Putamen (tissue), 1 donor: Measurements from ENCODE around the gene MYOZ3.

ENCODE experiments used
- DNase-seq: peaks from one replicate; pipeline ENCODE4 v3.0.0-alpha.2; 2016; ENCODE audit warnings: low spot score

Gene MYOZ3

DNA sequence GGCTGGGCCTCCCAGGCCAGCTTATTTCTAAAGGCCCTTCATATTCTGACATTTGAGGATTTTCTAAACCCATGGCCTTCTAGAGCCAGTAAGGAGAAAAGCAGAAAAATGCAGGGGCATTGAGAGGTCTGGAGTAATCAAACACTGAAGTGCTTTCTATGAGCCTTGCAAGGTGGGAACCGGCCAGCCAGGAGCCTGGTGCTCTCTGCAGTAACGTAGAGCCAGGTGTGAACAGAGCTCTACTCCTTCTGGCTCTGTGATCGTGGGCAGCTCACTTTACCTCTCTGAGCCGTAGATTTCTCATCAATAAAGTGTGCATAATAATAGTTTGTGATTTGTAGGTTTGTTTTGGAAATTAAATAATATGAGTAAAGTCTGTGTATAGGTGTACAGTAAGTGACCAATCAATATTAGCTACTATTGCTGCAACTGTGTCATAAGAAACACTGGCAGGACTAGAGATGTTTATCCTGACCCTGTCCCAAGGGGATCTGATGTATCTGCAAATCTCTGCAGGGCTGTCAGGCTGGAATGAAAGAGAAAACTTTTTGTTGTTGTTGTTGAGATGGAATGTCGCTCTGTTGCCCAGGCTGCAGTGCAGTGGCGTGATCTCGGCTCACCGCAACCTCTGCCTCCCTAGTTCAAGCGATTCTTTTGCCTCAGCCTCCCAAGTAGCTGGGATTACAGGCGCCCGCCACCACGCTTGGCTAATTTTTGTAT, 17.9 kb upstream of the MYOZ3 start:
- no peak for DNase-seq

DNA sequence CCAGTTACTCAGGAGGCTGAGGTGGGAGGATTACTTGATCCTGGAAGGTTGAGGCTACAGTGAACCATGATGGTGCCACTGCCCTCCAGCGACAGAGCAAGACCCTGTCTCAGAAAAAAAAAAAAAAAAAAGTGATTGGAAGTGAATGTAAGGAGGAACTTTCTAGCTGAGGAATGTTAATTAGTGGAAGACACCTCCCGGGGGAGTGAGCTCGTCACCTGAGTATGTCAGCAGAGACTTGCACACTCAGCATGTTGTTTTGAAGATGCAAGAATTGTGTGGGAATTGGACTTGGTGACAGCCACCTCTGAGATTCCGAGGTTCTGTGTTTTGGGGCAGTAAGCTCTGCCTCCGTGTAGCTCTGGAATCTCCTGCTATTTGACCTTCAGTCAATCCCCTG, 17.0 kb upstream of the MYOZ3 start:
- DNase-seq, result no peak

DNA sequence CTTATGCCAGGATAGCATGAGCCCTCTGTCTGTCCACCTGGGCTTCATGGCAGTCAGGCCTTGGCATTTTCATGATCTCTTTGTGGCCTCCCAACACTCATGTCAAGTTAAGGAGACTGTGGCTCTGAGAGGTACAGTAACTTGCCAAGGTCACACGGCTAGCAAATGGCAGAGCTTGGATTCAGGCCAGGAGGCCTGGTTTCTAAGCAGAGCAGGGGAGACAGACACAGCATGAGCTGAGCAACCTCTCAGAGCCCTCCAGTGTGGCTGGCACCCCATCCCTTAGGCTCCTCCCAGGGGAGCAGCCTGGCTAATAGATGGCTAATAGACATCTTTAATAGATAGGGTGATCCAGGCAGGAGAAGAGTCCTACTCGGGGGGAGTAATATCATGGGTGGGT, 16.5 kb upstream of the MYOZ3 start:
- no peak for DNase-seq

DNA sequence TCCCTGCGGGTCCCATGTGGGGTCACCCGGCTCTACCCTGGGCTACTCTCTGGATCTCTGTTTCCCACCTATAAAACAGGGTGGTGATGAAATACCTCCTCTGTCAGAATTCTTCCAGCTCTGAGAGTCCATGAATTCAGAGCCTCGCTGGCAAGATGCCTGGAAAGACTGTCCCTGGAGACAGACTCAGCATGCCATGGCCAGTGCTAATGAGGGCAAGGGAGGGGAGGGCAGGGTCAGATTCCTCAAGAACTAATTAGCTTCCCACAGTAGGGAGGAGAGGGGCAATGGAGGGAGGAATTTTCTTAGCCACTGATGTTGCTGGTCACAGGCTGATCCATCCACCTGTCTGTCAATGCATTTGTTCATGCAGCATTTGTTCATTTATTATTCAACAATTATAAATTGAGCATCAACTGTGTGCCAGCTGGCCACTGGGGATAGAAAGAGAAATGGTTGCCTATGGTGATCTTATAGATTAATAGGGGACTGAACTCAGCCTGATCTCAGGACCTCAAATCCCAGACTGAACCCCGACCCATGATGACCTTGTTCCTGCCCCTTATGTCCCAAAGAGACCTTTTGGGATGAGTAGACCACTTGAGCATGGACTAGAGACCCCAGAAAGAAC, 15.9 kb upstream of the MYOZ3 start:
- DNase-seq, result no peak

DNA sequence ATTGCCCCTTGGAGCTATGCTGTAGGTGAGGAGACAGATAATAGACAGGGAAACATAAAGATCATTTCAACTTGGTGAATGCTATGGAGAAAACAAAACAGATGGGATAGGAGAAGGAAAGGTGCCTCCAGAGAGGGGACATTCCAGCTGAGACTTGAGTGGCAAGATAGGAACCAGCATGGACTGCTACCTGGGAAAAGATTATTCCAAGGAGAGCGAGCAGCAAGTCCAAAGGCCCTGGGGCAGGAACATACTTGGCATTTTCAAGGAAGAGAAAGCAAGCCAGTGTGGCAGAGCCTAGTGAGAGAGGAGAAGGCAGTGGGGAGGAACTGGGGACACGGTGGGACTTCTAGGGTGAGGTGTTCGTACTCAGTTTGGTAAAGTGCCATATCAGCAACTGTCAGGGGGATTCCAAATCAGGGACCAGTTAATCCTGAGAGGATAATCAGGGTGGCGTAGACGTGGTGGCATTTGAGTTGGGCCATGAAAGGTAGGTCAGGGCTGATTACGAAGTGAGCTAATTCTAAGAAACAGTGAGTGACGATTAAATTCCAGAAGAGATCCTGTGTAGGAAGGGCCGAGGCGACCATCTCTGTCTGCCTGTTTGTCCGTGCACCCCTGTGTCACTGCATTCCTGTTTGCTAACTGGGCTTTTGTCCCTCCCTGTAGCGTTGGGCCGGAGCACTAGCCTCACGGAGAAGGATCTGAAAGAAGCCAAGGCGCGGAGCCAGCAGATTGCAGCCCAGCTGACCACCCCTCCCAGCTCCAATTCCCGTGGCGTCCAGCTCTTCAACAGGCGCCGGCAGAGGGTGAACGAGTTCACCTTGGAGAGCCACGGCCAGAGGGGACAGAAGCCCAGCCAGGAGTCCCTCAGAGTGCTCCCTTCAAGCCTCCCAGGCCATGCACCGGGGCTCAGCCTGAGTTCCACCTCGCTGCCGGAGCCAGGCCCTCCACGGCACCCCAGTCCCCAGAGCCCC, 13.5 kb upstream of the MYOZ3 start:
- no peak for DNase-seq

DNA sequence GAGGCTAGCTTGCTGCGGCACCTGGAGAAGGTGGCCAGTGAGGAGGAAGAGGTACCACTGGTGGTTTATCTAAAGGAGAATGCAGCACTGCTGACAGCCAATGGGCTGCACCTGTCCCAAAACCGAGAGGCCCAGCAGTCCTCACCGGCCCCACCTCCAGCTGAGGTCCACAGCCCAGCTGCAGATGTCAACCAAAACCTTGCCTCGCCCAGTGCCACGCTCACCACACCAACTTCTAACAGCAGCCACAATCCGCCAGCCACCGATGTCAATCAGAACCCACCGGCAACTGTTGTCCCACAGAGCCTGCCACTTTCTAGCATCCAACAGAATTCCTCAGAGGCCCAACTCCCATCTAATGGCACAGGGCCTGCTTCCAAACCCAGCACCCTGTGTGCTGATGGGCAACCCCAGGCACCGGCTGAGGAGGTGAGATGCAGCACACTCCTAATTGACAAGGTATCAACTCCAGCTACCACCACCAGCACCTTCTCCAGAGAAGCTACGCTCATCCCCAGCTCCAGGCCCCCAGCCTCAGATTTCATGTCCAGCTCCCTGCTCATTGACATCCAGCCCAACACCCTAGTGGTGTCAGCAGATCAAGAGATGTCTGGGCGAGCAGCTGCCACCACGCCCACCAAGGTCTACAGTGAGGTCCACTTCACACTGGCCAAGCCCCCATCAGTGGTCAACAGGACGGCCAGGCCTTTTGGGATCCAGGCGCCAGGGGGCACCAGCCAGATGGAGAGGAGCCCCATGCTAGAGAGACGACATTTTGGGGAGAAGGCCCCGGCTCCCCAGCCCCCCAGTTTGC, 12.6 kb upstream of the MYOZ3 start:
- no peak for DNase-seq

DNA sequence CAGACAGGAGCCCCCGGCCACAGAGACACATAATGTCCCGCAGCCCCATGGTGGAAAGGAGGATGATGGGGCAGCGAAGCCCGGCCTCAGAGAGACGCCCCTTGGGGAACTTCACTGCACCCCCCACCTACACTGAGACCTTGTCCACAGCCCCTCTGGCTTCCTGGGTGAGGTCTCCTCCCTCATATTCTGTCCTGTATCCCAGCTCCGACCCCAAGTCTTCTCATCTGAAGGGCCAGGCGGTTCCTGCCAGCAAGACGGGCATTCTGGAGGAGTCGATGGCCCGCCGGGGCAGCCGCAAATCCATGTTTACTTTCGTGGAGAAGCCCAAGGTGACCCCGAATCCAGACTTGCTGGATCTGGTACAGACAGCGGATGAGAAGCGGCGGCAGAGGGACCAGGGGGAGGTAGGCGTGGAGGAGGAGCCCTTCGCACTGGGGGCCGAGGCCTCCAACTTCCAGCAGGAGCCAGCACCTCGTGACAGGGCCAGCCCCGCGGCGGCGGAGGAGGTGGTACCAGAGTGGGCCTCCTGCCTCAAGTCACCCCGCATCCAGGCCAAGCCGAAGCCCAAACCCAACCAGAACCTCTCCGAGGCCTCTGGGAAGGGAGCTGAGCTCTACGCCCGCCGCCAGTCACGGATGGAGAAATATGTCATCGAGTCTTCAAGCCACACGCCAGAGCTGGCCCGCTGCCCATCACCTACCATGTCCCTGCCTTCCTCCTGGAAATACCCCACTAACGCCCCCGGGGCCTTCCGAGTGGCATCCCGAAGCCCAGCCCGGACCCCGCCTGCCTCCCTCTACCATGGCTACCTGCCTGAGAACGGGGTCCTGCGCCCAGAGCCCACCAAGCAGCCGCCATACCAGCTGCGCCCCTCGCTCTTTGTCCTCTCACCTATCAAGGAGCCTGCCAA, 11.7 kb upstream of the MYOZ3 start:
- DNase-seq, result no peak

DNA sequence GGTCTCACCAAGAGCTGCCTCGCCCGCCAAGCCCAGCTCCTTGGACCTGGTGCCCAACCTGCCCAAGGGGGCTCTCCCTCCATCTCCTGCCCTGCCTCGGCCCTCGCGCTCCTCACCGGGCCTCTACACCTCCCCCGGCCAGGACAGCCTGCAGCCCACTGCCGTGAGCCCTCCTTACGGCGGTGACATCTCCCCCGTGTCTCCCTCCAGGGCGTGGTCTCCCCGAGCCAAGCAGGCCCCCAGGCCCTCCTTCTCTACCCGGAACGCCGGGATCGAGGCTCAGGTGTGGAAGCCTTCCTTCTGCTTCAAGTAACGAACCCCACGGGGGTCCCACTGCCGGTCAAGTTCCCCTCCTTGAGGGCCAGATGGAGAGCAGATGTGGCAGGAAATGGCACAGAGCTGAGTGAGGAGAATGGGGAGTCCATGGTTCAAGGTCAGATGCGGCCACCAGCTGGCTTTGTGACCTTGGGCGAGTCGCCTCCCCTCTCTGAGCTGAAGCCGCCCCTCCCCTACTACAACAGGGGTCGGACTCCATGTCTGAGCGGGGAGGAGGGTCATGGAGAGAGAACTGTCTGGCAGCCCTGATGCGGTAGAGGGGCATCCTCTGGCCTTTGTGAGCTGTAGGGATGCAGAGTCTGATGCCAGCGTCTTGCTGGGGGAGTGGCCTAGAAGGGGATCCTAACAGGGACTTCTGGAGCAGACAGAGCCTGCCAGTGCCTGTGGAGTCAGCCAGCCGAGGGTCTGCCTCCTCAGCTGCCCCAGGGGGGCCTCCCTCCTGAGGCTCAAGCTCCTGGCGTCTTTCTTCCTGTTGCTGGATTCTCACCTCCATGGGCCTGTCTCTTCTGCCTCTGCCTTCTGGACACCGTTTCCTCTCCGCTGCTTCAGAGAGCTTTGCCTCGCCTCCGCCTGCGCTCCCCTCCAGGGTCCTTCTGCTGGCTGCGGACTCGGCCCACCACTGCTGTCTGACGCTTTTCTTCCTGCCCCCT, 10.7 kb upstream of the MYOZ3 start:
- DNase-seq, result no peak

DNA sequence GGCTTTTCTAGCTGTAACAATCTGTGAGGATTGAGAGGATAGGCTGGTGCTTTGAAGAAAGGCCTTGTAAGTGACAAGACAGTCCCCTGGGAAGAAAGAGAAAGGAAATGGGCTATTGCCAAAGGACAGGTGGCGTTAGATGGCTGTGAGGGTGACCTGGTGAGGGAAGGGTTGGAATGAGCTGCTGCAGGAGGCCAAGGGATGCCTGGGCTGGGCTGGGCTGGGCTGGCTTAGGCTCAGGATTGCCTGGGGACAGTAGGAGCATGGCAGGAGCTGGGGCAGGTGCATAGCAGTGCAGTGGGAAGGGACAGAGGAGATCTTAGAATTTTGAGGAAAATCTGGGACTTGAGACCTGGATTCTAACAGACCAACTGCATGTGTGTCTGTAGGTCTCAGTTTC, 9.7 kb upstream of the MYOZ3 start:
- no peak for DNase-seq

DNA sequence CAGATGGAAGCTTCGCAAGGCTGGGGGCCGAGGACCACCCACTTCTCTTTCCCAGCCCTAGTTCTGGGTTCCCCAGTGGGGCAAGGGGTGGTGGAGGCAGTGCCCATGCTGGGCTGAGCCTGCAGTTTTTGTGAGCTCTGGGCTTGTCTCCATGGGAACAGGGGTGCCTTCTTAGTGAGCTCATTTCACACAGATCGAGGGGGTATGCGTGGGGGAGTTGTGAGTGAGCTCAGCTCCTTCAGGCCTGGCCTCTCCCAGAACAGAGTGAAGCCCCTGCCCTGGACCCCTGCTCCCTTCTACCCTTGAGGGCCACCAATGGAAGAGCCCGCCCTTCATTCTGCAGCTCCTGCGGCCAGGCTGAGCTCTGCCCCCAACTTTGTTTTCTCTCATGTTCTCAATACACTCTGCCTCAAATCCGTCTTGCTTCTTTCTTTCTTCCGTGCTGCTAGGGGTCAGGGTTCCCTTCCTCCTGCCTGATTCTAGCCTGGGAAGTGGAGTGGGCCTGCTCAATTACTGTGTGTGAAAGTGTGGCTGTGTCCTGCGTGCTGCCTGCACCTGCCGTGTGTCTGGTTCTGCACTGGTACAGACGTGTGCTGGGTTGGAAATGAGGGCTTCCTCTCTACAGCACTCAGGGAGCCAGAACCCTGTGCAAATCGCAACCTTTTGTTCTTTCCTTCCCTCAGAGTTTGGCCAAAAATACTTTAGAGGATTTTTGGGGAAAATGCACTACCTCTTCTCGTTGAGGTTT, 9.0 kb upstream of the MYOZ3 start:
- no peak for DNase-seq

DNA sequence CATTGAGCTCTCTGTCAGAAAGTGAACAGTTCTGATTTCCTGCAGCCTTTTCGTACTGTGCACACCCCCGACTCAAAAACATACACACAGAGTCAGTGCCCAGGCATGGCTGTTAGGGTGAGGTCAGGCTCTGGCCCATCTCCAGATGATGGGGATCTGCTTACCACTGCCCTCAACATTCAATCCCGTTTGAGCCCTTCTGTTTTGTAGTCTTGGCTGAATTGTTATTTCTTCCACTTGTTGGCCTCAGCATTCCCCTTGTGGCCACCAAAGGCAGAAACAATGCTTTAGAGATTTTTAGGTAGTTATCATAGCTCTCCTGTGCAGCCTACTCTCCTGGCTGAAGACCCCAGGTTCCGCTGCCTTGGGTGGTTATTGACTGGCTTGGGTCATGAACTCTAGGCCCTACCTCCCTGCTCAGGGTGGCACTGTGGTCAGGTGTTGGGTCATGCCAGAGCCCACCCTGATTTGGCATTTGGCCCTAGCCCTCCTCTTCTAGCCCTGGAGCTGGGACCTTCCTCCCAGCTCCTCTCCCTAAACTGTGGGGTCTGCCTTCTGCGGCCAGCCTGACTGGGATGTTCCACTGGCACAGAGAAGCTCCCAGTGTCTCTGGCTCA, 7.8 kb upstream of the MYOZ3 start:
- no peak for DNase-seq

DNA sequence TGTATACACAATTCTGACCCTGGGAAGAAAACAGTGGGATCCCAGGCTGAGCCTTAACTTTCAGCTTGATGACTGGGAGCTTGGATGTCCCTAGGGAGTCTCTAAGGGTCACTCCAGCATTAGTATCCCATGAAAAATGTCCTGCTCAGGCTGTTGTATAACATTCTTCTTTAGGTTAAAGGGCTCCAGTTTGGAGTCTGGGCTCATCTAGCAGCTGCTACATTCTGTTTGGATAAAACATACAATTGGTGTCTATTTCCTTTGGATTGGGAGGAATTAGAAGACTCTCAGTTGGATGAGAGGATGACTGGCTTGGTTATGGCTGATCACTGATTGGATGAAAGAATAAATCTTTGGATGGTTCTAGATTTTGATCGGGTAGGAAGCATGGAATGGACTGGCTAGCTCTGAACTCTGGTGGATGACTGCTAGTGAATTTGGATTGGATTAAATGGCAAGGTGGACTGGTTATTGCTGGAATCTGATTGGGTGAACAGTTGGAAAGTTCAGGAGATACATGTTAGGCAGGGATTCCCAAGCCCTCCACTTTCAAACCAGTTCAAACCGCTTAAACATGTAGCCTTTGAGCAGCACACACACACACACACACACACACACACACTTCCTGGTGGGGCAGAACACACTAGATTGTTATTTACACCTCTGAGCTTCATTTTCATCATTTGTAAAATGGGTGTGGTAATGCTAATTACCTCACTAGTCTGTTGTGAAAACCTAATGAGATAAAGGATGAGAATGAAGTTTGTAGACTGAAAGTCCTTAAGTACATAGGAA, 7.1 kb upstream of the MYOZ3 start:
- DNase-seq, result no peak

DNA sequence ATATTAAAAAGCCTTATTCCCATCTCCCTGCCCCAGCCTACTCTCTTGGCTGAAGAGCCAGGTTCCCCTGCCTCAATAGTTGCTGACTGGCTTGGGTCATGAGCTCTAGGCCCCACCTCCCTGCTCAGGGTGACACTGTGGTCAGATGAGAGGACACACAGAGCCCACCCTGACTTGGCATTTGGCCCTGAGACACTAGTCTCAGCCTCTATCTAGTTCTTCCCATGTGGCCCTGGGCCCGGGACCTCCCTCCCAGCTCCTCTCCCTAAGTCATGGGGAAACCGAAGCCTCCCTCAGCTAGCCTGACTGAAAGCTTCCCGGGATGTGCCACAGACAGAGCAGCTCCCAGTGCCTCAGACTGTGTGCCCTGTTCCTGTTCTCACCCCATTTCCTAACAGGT, 5.8 kb upstream of the MYOZ3 start:
- DNase-seq, result no peak

DNA sequence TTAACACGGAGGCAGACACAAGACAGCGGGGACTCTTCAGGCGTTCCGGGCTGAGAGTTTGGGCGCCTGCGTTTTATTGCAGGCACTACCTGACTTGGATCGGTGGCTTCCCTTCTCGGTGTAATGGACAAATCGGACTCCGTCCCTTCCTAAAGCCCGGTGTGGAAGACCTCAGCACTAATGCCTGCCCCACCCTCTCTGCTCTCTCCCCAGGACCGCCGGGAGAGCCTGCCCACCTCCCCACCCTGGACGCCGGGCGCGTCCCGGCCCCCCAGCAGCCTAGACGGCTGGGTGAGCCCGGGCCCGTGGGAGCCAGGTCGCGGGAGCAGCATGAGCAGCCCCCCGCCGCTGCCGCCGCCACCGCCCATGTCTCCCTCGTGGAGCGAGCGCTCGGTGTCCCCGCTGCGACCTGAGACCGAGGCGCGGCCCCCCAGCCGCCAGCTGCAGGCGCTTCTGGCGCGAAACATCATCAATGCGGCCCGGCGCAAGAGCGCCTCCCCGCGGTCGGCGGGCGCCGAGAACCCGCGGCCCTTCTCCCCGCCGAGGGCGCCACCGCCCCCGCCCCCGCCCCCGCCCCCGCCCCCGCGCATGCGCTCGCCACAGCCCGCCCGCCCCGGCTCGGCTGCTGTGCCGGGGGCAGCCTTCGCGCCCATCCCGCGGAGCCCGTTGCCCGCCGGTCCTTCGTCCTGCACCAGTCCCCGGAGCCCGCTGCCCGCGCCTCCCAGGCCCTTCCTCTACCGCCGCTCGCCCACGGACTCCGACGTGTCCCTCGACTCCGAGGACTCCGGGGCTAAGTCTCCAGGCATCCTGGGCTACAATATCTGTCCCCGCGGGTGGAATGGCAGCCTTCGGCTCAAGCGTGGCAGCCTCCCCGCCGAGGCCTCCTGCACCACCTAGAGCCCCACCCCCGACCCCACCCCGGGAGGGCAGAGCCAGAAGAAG, 4.6 kb upstream of the MYOZ3 start:
- DNase-seq, result peak; percentile 62

DNA sequence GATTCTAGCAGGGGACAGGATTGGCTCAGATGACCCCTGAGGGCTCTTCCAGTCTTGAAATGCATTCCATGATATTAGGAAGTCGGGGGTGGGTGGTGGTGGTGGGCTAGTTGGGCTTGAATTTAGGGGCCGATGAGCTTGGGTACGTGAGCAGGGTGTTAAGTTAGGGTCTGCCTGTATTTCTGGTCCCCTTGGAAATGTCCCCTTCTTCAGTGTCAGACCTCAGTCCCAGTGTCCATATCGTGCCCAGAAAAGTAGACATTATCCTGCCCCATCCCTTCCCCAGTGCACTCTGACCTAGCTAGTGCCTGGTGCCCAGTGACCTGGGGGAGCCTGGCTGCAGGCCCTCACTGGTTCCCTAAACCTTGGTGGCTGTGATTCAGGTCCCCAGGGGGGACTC, 2.9 kb upstream of the MYOZ3 start:
- DNase-seq, result no peak

DNA sequence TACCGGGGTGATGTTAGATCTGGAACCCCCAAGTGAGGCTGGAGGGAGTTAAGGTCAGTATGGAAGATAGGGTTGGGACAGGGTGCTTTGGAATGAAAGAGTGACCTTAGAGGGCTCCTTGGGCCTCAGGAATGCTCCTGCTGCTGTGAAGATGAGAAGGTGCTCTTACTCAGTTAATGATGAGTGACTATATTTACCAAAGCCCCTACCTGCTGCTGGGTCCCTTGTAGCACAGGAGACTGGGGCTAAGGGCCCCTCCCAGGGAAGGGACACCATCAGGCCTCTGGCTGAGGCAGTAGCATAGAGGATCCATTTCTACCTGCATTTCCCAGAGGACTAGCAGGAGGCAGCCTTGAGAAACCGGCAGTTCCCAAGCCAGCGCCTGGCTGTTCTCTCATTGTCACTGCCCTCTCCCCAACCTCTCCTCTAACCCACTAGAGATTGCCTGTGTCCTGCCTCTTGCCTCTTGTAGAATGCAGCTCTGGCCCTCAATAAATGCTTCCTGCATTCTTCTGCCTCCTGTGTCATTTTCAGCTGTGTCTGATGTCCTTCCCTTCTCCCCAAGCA, 2.3 kb upstream of the MYOZ3 start:
- DNase-seq, result no peak
